SKM-1 (cell line): ENCODE measurements around the gene PTPN22.
"Not testable (repeated sequence)": the region's sequence is repeated elsewhere in the genome, so short reads cannot be mapped to it uniquely, and the experiment has no call there.

ENCODE experiments used
- DNase-seq: peaks from one replicate; lab custom pipeline; 2025; ENCODE audit not compliant: unreplicated experiment; lab: John Stamatoyannopoulos, UW

The PTPN22 gene

GRCh38 chr1:113852694-113853093 lies 18.8 kb downstream of the PTPN22 start:
- not testable (repeated sequence) for DNase-seq

GRCh38 chr1:113850127-113850796 lies 21.2 kb downstream of the PTPN22 start:
- no peak for DNase-seq

DNA sequence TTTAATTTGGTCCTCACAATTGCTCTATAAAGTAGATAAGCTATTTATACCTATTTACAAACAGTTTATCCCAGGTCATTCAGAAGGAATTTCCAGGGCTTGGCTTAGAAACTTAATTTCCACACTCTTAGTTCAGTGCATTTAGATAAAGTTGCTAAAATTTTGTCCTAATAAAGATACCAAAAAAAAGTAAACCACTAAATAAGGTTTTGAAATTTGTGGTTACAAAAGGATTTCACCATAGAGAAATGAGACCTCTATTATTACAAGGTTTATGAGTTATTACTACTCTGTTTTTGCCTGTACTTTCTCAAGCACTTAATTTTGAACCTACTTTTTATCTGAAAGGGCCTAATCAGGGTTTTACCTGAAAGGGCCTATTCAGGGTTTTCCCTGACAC lies 22.4 kb downstream of the PTPN22 start:
- DNase-seq: no peak

DNA sequence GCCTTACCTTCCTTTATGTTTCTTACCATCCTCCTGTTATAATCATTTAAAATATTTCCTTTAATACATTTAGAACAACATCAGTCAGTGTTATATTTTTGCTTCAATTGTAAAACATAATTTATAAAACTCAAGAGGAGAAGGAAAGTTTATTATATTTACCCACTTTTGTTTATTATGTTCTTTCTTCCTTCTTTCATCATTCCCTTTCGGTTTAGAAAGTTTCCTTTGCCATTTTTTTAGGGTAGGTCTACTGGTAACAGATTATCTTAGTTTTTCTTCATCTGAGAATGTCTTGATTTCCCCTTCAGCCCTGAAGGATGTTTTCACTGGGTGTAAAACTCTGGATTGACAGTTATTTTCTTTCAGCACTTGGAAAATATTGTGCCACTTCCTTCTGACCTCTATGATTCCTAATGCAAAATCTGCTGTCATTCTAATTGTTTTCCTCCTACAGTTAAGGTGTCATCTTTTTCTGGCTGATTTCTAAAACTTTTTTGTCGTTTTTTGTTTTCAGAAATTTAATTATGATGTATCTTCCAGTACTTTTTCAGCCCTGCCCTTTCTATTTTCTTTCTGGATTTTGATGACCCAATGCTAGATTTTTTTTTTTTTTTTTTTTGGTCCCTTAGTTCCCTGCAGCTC lies 25.0 kb downstream of the PTPN22 start:
- DNase-seq: no peak

GRCh38 chr1:113836534-113836933 lies 35.0 kb downstream of the PTPN22 start:
- DNase-seq: no peak

- peak; percentile 30 for DNase-seq
Observed at GRCh38 chr1:113835686-113836290, 35.7 kb downstream of the PTPN22 start.

- no peak for DNase-seq
Observed at GRCh38 chr1:113834716-113835115, 36.8 kb downstream of the PTPN22 start.

DNA sequence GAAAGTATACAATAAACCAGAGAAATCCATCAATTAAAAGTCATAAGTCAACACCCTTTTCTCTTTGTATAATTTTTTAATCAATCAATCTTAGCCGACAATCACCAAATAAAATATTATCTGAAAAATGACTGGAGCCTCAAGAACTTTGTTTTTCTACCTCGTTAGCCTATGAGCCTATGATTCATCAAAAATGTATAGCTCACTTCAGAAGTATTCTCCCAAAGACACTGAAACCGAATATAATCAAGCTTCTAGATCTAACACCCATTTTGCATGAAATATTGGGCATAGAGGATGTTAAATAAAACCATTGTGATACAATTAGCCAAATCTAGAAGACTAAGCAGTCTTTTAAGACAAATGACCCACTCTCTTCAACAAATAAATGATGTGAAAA lies 41.5 kb downstream of the PTPN22 start:
- no peak for DNase-seq

DNA sequence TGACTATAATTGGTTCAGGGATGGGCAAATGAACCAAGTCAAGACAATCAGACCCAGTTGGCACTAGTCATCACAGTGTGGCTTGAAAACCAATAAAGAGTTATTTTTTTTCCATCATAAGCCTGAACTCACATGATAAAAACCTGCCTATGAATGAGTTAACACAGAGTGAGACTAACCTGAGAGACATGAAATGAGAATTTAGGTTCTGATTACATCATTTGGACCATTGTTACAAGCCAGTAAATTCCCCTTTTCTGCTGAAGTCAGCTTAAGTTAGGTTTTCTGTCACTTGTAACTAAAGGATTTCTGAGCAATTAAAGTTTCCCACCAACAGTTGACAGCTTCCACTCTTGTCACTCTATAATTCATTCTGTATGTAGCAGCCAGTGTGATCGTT lies 49.6 kb downstream of the PTPN22 start:
- no peak for DNase-seq

- no peak for DNase-seq
Observed at GRCh38 chr1:113818578-113818977, 52.9 kb downstream of the PTPN22 start.

DNA sequence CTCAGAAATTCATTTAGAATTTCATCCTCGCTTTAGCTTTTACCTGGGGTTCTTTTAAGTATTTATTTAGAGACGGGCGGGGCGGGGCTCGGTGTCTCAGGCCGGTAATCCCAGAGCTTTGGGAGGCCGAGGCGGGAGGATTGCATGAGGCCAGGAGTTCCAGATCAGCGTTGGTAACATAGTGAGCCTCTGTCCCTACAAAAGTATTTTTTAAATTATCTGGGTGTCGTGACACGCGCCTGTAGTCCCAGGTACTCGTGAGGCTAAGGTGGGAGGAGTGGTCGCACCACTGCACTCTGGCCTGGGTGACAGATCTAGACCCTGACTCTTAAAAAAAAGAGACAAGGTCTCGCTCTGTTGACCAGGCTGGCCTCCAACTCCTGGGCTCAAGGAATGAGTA lies 58.3 kb downstream of the PTPN22 start:
- DNase-seq: no peak

DNA sequence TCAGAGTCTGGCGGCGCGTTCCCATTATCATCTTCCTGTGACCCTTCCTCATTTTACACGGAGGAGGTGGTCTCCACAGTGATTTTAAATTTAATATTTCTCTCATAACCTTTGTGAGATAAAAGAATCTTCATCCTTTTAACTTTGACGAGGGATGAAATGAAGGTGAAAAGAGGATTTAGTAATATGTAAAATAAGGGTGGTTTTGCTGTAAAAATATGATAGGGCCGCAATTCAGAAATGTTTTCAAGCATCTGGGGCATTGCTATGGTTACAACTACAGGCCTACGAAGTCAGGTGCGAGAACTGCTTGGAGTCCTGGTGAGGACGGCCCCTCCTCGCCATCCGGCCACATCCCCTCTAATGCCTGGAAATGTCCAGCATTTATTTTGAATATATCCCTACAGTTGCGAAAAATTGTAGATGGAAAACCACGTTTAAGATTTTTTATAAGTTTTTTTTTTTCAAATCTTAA lies 58.8 kb downstream of the PTPN22 start:
- DNase-seq: no peak

DNA sequence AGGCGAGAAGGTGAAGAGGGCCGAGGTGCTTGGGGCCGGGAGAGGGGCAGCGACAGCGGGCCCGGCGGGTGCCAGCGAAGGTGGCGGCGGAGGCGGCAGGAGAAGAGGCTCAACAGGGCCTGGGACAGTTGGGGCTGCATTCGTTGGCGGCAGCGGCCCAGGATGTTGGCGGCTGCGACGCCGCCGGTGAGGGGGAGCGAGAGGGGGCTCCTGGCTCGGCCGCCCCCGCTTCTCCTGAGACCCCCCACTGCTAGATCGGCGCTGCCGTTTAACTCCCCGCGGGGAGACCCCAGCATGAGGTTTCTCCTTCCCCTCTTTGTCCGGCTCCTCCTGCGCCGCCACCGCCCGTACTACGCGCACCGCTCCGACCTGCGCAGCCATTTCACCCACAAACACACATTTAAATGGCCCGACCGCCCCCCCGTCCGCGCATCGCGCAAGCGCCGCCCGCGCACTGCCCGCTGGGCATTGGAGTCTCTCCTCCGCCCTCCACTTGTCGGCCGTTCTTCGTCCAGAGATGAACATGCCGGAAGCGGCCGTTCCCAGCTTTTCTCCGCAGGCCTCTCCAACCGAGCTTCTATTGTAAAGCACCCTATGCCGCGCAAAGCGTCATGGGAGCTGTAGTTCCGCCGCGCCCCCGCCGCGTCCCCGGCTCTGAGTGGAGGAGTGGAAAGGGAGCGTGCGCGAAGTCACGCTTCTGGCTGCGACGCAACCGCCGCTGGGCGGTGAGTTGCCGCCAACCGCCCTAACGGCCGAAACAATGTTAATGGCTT lies 59.4 kb downstream of the PTPN22 start, which contains the start of gene RSBN1:
RSBN1 (minus strand) TSS at position 589 of the 773 bp plus-strand sequence; CDS start at position 525, 64 bp downstream.
- DNase-seq: peak; percentile 98

DNA sequence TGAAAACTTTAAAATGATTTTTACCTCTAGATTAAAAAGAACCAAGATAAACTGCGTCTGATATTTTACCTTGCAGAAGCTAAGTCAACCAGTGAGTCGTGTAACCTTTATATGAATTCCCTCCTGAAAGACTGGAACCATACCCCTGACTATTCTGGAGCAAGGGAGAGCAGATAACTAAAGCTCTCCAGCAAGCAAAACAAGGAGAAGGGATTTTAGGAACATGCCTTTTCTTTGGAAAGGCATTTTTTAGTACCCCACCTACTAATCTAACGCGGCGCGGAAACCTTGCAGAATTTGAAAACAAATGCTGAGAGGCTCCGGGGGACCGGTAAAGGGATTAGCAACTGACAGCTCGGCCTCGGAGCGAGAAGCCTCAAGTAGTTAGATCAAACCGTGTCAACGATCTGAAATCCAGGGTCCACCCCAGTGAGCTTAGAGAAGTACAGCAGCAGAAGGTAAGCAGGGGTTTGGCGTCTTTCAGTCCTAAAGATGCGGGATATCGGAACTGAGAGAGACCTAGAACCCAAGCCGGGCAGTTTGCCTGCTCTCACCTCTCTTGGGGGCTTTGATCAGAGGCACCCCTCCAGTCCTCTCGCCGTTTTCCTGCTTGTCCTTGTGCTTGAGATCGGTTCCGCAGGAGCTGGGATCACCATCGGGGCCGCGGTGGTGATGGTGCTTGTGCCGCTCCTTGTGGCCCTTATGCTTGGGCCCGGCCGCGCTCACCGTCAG lies 60.2 kb downstream of the PTPN22 start:
- DNase-seq: no peak

DNA sequence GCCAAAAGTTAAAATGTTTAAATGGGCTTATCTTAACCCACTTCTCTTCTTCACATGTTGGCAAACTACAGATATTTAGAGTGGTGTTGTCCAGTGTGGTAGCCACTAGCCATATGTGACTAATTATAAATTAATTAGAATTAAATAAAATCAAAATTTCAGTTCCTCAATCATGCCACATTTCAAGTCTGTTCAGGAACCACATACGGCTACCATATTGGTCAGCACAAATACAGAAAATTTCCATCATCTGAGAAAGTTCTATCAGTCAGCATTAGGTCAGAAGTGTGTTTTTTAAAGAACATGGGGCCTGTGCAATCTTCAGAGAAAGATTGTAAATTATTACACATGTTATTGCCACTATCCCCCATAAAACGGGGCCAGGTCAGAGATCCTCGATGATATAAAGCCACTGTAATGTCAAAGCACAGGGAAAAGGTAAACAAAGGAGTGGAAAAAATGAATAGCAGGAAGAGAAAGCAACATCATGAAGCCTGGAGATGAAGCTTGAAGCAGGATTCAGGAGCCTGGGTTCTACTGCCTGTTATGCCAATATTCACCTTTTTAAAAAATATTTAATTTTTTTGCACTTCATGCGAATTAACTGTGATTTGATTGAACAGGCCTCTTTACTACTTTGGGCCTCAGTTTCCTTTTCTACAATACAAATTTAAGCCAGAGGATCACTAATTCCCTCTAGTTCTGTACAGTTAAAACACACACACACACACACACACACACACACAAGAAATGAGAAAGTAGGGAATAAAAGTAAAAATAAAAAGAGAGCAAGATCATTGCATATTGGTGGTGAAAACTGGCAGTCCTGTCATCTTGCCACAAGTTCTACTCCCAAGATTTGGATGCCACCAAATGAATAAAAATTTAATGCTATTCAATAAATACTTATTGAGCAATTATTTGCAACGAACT lies 61.6 kb downstream of the PTPN22 start:
- no peak for DNase-seq

DNA sequence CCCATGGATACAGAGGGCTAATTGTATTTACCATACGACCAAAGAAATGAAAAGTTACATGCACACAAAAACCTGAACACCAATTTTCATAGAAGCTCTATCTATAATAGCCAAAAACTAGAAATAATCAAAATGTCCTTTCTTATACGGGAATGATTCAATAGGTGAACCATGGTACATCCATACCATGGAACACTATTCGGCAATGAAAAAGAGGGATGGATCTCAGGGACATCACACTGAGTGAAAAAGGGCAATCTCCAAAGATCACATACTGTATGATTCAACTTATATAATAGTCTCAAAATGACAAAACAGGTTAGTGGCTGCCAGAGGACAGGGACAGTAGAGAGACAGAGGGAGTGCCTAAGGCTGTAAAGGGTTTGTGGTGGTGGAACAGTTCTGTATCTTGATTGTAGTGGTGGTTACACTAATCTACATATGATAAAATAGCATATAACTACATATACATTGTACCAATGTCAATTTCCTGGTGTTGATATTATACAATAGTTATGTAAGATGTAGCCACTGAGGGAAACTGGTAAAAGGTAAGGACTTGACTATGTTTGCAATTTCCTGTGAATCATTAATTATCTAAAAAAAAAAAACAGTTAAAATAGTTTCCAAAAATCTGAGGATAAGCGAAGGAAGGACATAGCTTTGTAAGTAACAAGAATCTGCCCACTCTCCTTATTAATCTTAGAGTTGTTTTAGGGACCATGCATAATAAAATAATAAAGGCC lies 62.9 kb downstream of the PTPN22 start:
- no peak for DNase-seq

DNA sequence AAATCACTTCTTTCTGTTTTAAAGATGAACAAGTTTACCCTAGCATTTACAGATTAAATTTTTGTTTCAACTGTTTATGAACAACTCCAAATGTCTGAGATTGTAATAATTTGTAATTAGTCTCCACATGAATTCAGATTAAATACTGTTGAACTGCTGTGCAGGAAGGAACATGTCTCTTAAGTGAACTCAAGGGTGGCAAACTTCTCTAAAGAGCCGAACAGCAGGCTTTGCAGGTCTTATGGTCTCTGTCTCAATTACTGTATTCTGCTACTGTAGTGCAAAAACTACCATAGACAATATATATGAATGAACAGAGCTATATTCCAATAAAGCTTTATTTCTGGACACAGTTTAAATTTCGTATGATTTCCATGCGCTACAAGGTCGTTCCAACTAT lies 65.9 kb downstream of the PTPN22 start:
- DNase-seq: no peak

DNA sequence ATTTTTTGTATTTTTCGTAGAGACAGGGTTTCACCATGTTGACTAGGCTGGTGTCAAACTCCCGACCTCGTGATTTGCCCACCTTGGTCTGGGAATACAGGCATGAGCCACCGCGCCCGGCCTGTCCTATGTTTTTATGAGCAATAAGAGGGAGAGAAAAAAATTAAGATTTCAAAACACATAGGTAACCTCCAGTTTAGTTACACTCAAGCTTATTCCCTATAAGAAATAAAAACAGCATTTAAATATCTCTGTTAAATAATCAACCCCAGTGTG lies 66.3 kb downstream of the PTPN22 start:
- DNase-seq: no peak
